K562 (cell line): ENCODE data around the gene NODAL. TPM values are rescaled to one million over a fixed set of nuclear protein-coding genes. Genes with fewer than 3 reads are reported as not detected.

ENCODE experiments used
- CREBBP ChIP-seq: IDR thresholded peaks from one replicate; pipeline ENCODE4 v1.6.1; 2012; ENCODE audit warnings: low read depth, mild to moderate bottlenecking, control low read depth, inconsistent platforms, low read length
- FOXK1 ChIP-seq: sonication (generic); formaldehyde crosslinking; IDR thresholded peaks from 2 replicates; pipeline ENCODE4 v1.8.0; 2022; ENCODE audit warnings: missing genetic modification reagents, mild to moderate bottlenecking, borderline replicate concordance
- JUND ChIP-seq, 2 experiments: IDR thresholded peaks; 2 replicates in 1 of 2; 3 replicates in 1 of 2; pipeline ENCODE4 v1.6.1; 2011; ENCODE audit warnings: borderline replicate concordance in 2 of 2, low read depth in 2 of 2, low read length in 2 of 2, improper control_type of control experiment in 1 of 2, missing biosample characterization in 1 of 2, missing genetic modification characterization in 1 of 2, missing genetic modification reagents in 1 of 2
- KAT2B ChIP-seq: IDR thresholded peaks from one replicate; pipeline ENCODE4 v1.6.1; 2012; ENCODE audit warnings: low read depth, mild to moderate bottlenecking, control low read depth, inconsistent platforms, low read length, moderate library complexity
- KAT7 ChIP-seq: sonication (generic); formaldehyde crosslinking; IDR thresholded peaks from 2 replicates; pipeline ENCODE4 v1.8.0; 2022; ENCODE audit warnings: missing genetic modification reagents, mild to moderate bottlenecking, borderline replicate concordance
- LEF1 ChIP-seq: fragments of 450-650 bp; IDR thresholded peaks from 2 replicates; pipeline ENCODE4 v1.6.1; 2016; ENCODE audit warnings: mild to moderate bottlenecking
- MAFF ChIP-seq: IDR thresholded peaks from 2 replicates; pipeline ENCODE4 v1.6.1; 2012; ENCODE audit warnings: low read length, improper control_type of control experiment
- MLX ChIP-seq, 2 experiments: fragments of 450-650 bp in 1 of 2; sonication (generic) in 1 of 2; formaldehyde crosslinking; conservative IDR thresholded peaks; 2 replicates each; pipeline versions ENCODE4 v1.4.0 to v1.8.1; 2020 to 2022; ENCODE audit warnings: mild to moderate bottlenecking in 1 of 2, missing genetic modification reagents in 1 of 2
- POLR2B ChIP-seq: fragments of 450-650 bp; IDR thresholded peaks from 2 replicates; pipeline ENCODE4 v1.6.1; 2018; ENCODE audit warnings: low read depth; ENCODE audit not compliant: partially characterized antibody
- REST ChIP-seq, 2 experiments: fragments of 450-650 bp; formaldehyde crosslinking in 1 of 2; IDR thresholded peaks; 2 replicates each; pipeline versions ENCODE4 v1.4.0 to v1.6.1; 2014 to 2020; ENCODE audit warnings: mild to moderate bottlenecking in 2 of 2, borderline replicate concordance in 1 of 2, low read depth in 1 of 2
- RFX7 ChIP-seq: fragments of 250-450 bp; sonication (Bioruptor Pico); IDR thresholded peaks from 2 replicates; pipeline ENCODE4 v1.5.1; 2021; ENCODE audit warnings: mild to moderate bottlenecking
- SNIP1 ChIP-seq: fragments of 450-650 bp; IDR thresholded peaks from 2 replicates; pipeline ENCODE4 v1.7.1; 2017; ENCODE audit warnings: low read depth, mild to moderate bottlenecking
- TAF9B ChIP-seq: fragments of 450-650 bp; IDR thresholded peaks from 2 replicates; pipeline ENCODE4 v1.6.1; 2018; ENCODE audit warnings: mild to moderate bottlenecking; ENCODE audit not compliant: partially characterized antibody
- TCF3 ChIP-seq: sonication (generic); formaldehyde crosslinking; IDR thresholded peaks from 2 replicates; pipeline ENCODE4 v1.4.0; 2020; ENCODE audit warnings: mild to moderate bottlenecking, missing genetic modification reagents
- THAP12 ChIP-seq: fragments of 250-450 bp; sonication (Bioruptor Pico); IDR thresholded peaks from 2 replicates; pipeline ENCODE4 v1.9.0; 2021; ENCODE audit warnings: mild to moderate bottlenecking, inconsistent platforms
- YBX1 ChIP-seq: fragments of 450-650 bp; IDR thresholded peaks from 2 replicates; pipeline ENCODE4 v1.7.1; 2016; ENCODE audit warnings: mild to moderate bottlenecking
- ZFP1 ChIP-seq: fragments of 450-650 bp; formaldehyde crosslinking; IDR thresholded peaks from 2 replicates; pipeline ENCODE4 v1.4.0; 2020; ENCODE audit warnings: mild to moderate bottlenecking, mixed read lengths
- ZNF133 ChIP-seq: fragments of 250-450 bp; sonication (Bioruptor Pico); IDR thresholded peaks from 2 replicates; pipeline ENCODE4 v1.4.0; 2020; ENCODE audit warnings: mild to moderate bottlenecking
- polyA plus RNA-seq, 8 experiments: library from polyadenylated mRNA; depleted of rRNA in 4 of 8; stranded (reverse) in 5 of 8; unstranded in 3 of 8; fragments of >200 nt; fragmentation: Nextera tagmentation in 2 of 8; fragmentation: Illumina TruSeq in 1 of 8; extraction: Ambion mirVana in 2 of 8; extraction: Trizol in 1 of 8; gene quantifications; 2 replicates each; pipeline versions ENCODE4 v1.2.1 to v1.2.3, GENCODE V29; 2011 to 2014; ENCODE audit warnings: inconsistent platforms in 1 of 8, missing spikeins in 1 of 8
- total RNA-seq, 7 experiments: library from RNA; depleted of rRNA in 6 of 7; stranded (reverse); fragments of >200 nt in 6 of 7; fragmentation: Illumina TruSeq in 2 of 7; extraction: Trizol in 2 of 7; gene quantifications; 2 replicates each; pipeline versions ENCODE4 v1.2.1 to v1.2.3, GENCODE V29; 2011 to 2021; ENCODE audit warnings: low replicate concordance in 1 of 7

The NODAL gene
- total and polyA plus RNA-seq, 9 of the 15 experiments (the other 6 are each of a cell fraction or from before 2014, with no cell fraction given): not detected

- TF ChIP-seq TCF3 (CRISPR knock-in tag): no peak
- no peak for TF ChIP-seq POLR2B
- TF ChIP-seq THAP12 (CRISPR knock-in tag): no peak
- no peak for TF ChIP-seq SNIP1
- TF ChIP-seq RFX7 (CRISPR knock-in tag): no peak
- no peak for TF ChIP-seq ZNF133 (CRISPR knock-in tag)
- TF ChIP-seq LEF1: 0 out of 2 replicates have a peak, but pooled peaks have one; percentile 31
- no peak for TF ChIP-seq ZFP1 (CRISPR knock-in tag)
- TF ChIP-seq JUND (IDR thresholded peaks at IDR 0.05; ENCODE audit: borderline replicate concordance, low read depth, low read length): no peak
- TF ChIP-seq JUND (tag; IDR thresholded peaks at IDR 0.05; ENCODE audit: borderline replicate concordance, low read depth, low read length): no peak
- TF ChIP-seq MAFF: no peak
- no peak for TF ChIP-seq FOXK1 (CRISPR knock-in tag)
- TF ChIP-seq CREBBP: no peak
- no peak for TF ChIP-seq REST (IDR thresholded peaks at IDR 0.05; ENCODE audit: borderline replicate concordance)
- TF ChIP-seq REST (CRISPR knock-in tag; IDR thresholded peaks at IDR 0.05; ENCODE audit: low read depth): no peak
- TF ChIP-seq KAT7 (CRISPR knock-in tag): no peak
- no peak for TF ChIP-seq YBX1
- peak; percentile 61 for TF ChIP-seq TAF9B
- TF ChIP-seq KAT2B: no peak
- no peak for TF ChIP-seq MLX (CRISPR knock-in tag; conservative IDR thresholded peaks at IDR 0.05)
These were observed 37.9 kb downstream of the NODAL start (continued) for GRCh38 chr10:70403483-70404035.
